ENCODE data around the gene ESYT2. TPM values are rescaled to one million over a fixed set of nuclear protein-coding genes. Genes with fewer than 3 reads are reported as not detected.

The ESYT2 gene
- total and polyA plus RNA-seq, 9 of the 15 experiments (the other 6 are each of a cell fraction or from before 2014, with no cell fraction given), result 5.8 to 86.9 (median 64.7) TPM

- TF ChIP-seq ZC3H8 (IDR thresholded peaks at IDR 0.05) (no peak), CC2D1A (IDR thresholded peaks at IDR 0.05) (no peak), ATF1 (CRISPR knock-in tag; IDR thresholded peaks at IDR 0.05) (no peak), ATF1 (tag; IDR thresholded peaks at IDR 0.05) (no peak), ZFP1 (CRISPR knock-in tag; IDR thresholded peaks at IDR 0.05) (no peak), HLTF (IDR thresholded peaks at IDR 0.05) (0 out of 2 replicates have a peak, but pooled peaks have one; percentile 71), FOSL1 (tag; conservative IDR thresholded peaks at IDR 0.05) (no peak), RBBP5 (IDR thresholded peaks at IDR 0.05; ENCODE audit: borderline replicate concordance, insufficient read depth, low read length, poor library complexity, severe bottlenecking) (peak; percentile 91), DNMT1 (IDR thresholded peaks at IDR 0.05) (no peak), POLR2B (IDR thresholded peaks at IDR 0.05; ENCODE audit: low read depth, partially characterized antibody) (no peak), JUNB (CRISPR knock-in tag; conservative IDR thresholded peaks at IDR 0.05) (no peak), SMAD2 (IDR thresholded peaks at IDR 0.05; ENCODE audit: low read depth, low read length) (no peak), KLF6 (CRISPR knock-in tag; IDR thresholded peaks at IDR 0.05; ENCODE audit: borderline replicate concordance) (no peak), MCM7 (IDR thresholded peaks at IDR 0.05) (0 out of 4 replicates have a peak, but pooled peaks of 1 of the 2 experiments have one; percentile 8), HDGF (IDR thresholded peaks at IDR 0.05) (no peak), ZNF253 (CRISPR knock-in tag; conservative IDR thresholded peaks at IDR 0.05) (no peak), GTF2A2 (tag; IDR thresholded peaks at IDR 0.05) (no peak), SMC3 (conservative IDR thresholded peaks at IDR 0.05; ENCODE audit: insufficient read depth, low read depth, low read length) (no peak), PBX2 (CRISPR knock-in tag; IDR thresholded peaks at IDR 0.05; ENCODE audit: low read depth) (no peak), PBX2 (tag; conservative IDR thresholded peaks at IDR 0.05; ENCODE audit: low read depth) (no peak), HMG20A (CRISPR knock-in tag; conservative IDR thresholded peaks at IDR 0.05) (no peak), ZNF707 (CRISPR knock-in tag; conservative IDR thresholded peaks at IDR 0.05) (no peak), RBM25 (IDR thresholded peaks at IDR 0.05; ENCODE audit: low read depth, low read length, severe bottlenecking) (peak; percentile 66), ZNF444 (CRISPR knock-in tag; IDR thresholded peaks at IDR 0.05) (no peak), ZNF766 (CRISPR knock-in tag; conservative IDR thresholded peaks at IDR 0.05) (no peak), POLR2H (tag; IDR thresholded peaks at IDR 0.05; ENCODE audit: low read depth) (no peak), ZFP30 (CRISPR knock-in tag; IDR thresholded peaks at IDR 0.05; ENCODE audit: borderline replicate concordance) (no peak)
Measured at GRCh38 chr7:158856883-158857668, 27.8 kb upstream of the ESYT2 start (continued).

Measured in K562 (cell line).